AG08395 (cell line): ENCODE measurements around the gene IL1RAPL1.

Experiments used
- DNase-seq: peaks from one replicate; pipeline ENCODE4 v3.0.0; 2012; ENCODE audit warnings: mixed read lengths, low spot score

The IL1RAPL1 gene

DNA sequence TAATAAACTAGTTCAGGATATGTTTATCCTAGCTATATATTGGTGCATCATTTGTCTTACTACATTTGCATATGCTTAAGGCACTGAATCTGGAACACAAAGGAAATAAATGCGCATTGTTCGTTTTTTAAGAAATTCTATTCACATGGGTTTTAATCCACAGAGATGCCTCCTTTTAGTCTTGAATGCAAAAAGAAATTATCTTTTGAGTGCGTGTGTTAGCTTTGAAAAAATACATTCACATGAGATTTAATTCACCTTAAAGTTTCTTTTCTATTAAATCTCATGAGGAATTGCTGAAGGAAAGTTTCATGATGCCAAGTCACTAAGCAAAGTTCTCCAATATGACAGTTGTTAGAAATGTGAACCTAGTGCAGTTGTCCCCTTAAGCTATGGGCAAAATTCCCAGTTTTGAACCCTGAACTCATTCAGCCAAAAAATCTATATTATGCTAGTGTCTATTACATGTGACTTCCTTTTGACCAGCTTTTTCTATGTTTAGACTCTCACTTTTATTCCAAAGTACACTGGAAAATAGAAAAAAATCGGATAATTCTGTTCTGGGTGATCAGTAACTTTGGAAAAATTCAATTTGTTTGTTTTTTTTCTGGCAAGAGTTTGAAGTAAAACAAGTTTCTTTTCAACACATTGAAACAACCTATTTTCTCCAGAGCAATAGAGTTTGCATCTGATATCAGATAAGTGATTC is 1201.9 kb downstream of the IL1RAPL1 start:
- no peak for DNase-seq

GRCh38 chrX:29792335-29792734 is 1205.1 kb downstream of the IL1RAPL1 start:
- no peak for DNase-seq

DNA sequence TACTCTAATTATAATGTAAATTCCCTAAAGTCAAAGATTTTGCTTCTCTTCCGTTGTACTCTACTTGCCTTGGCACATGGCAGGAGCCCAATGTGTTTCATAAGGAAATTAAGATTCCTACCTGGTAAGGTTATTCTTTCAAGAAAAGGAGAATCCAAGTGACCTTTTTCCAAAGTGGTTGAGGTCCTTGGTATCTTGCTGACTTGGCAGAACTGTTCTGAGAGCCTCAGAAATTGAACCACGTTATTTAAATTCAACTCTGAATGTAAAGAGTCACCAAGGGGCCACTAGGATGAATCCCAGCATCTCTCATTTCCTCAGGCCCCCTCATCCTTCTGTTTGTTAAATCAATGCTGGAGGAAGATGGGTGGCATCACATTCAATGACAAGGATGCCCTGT is 1209.9 kb downstream of the IL1RAPL1 start:
- no peak for DNase-seq

GRCh38 chrX:29798469-29798868 is 1211.2 kb downstream of the IL1RAPL1 start:
- DNase-seq = no peak

DNA sequence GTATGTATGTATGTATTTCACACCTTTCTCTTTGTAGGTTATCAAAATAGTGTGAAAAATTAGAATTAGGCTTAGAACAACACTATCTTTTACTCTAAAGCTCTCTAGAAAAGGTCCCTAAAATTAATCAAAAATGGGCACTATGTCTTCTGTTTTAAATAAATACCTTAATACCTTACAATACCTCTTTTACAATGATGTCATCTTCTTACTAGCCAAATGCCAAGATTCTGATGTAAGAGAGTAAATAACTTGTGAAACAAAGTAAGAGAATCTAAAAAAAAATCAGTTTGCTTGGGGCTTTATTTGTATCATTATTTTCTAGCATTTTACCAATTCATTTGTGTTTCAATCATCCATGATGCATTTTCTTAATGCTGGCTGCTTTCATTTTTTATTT is 1225.9 kb downstream of the IL1RAPL1 start:
- no peak for DNase-seq

- DNase-seq = no peak
Measured at GRCh38 chrX:29824176-29824906, 1237.1 kb downstream of the IL1RAPL1 start.

DNA sequence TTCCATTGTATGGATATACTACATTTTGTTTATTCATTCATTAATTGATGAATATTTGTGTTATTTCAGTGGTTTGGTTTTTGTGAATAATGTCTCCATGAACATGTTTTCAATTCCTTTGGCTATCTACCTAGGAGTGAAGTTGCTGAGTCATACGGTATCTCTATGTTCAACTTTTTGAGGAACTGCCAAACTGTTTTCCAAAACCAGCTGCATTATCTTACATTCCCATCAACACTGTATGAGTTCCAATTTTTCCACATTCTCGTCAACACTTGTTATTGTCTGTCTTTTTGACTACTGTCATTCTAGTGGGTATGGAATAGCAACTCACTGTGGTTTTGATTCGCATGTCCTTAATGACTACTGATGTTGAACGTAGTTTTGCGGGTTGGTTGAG is 1239.5 kb downstream of the IL1RAPL1 start:
- DNase-seq = no peak

GRCh38 chrX:29834311-29834710 is 1247.1 kb downstream of the IL1RAPL1 start:
- no peak for DNase-seq

GRCh38 chrX:29834764-29835163 is 1247.5 kb downstream of the IL1RAPL1 start:
- no peak for DNase-seq

DNA sequence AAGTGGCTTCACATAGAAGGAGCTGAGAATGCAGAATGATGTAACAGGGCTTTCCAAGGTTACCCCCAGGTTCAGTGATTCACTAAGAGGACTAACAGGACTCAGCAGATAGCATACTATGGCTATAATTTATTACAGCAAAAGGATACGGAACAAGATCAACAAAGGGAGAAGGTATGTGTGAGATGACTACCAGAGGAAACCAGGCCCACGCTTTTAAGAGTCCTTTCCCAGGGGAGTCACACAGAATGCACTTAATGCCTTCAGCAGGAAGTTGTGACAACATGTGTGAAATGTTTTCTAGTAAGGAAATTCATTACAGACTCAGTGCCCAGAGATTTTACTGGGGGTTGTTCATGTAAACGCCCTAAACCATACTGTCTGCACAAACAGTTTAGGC is 1254.5 kb downstream of the IL1RAPL1 start:
- DNase-seq = no peak

DNA sequence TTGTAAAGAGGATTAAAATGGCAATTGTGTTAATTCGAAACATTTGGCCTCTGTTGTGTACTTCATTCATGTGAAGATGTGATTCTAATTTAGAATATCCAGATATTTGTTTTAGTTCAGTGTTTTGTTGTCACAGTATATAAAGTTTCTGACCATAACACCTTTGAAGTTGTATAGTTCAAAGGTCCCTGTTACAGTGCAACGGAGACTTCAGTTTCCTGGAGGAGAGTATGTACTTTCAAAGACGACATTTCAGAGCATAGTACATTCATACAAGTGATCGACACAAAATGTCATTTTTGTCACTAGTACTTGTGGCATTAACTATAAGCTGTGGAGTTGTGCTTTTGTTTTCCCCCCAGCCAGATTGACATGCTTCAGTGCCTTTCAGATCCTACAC is 1255.3 kb downstream of the IL1RAPL1 start:
- DNase-seq = no peak

DNA sequence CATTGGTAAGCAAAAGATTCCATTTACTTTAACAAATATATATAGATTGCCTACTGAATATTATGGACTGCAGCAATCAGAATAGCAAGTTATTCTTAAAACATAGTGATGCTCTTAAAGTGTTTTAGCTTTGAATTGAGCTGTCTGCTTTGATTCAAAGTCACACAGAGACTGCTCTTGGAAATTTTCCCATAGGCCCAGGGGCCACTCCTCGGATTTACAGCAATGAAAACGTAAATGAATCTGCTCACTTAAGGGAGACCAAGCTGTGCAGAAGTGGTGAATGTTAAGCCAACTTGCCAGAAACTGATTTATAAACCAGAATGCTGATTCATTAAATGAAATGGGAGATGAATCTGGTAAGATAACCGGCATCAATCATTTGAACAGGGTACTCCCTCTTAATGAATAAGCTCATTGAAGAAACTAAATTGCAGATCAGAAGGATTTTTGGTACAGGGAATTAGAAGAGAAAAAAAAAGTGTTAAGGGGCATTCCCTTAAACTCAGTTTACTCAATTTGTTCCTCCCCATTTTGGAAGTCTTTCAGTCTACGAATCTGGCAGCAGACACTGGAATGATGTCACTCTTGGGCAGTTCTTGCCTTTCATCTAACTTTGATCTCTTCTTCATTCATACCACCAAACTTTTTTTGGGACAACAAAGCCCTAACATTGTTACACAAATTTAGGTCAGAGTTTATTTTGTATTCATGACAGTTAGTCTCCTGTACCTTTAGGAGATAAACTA is 1264.8 kb downstream of the IL1RAPL1 start:
- DNase-seq = no peak

- no peak for DNase-seq
Measured at GRCh38 chrX:29852767-29853166, 1265.5 kb downstream of the IL1RAPL1 start.

DNA sequence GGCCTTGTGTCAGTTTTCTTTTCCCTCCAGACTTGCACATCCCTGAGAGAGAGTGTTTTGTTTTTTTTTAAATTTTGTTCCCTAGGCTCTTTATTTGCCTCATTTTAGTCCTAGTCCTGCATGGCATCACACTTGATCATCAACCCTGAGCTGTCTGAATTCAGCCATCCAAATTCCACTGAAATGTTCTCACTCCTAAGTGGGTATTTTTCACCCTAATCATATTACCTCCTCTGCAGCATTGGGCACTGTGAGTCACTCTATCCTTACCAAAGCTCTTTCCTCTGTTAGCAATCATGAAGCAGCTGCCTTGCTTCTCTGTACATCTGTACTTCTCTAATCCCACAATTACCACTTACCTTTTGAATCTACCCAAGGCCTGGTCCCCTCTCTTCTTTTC is 1271.5 kb downstream of the IL1RAPL1 start:
- DNase-seq = peak; percentile 18

DNA sequence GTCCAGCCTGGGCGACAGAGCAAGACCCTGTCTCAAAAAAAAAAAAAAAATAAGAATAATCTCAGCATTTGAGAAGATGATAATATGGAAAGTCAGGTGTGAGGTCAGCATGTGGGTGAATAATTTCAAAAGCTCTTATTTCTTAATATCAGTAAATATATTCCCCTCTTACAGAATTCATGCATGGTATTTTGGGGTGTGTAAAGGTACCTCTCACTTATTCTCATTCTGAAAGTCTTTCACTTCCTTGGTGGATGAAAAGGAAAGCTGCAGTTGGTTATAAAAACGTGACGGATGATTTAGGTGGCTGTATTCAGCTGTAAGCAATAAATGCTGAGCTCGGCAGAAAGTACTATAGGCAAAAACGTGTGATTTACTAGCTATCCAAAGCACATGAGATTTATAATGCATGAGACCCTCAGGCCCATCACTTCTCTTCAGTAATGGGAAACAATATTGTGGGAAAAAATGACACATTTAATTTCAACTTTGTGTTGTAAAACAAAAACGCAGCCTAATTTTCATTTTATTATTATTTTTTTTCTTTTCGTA is 1275.0 kb downstream of the IL1RAPL1 start:
- no peak for DNase-seq

- no peak for DNase-seq
Measured at GRCh38 chrX:29867971-29868370, 1280.7 kb downstream of the IL1RAPL1 start.

DNA sequence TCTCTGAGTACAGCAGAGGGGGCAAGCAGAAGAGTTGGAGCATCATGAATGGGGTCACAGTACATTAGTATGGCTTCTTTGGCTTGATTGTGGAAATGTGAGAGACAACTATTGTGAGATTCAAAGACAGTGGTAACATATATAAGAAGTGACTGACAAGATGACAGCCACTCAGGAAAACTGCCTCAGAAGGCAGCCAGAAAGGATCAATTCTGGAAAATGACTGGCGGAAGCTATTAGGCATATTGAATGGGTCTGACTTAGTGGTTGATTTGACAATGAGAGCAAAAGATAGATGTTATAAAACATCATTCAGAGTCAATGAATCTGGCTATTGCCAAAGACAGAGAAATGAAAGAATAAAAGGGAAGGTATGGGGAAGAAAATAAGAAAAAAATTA is 1282.6 kb downstream of the IL1RAPL1 start:
- DNase-seq = no peak

- DNase-seq = no peak
Measured at GRCh38 chrX:29870608-29871007, 1283.4 kb downstream of the IL1RAPL1 start.

DNA sequence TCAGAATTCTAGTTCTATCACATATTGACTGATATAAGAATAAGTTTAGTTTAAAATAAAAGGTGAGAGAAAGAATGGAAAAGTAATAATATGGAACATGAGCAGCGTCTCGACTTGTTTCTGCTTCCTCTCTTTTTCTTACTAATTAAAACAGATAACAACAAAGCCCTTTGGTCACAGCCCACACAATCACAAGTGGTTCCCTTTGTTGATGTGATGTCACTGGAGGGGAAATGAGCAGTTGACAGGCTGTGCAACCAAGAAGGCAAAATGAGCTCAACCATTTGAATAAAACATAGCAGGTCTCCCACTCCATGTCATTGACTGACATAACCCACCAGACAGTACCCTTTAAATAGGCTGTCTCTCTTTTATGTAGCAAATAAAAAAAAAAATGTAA is 1285.6 kb downstream of the IL1RAPL1 start:
- no peak for DNase-seq

DNA sequence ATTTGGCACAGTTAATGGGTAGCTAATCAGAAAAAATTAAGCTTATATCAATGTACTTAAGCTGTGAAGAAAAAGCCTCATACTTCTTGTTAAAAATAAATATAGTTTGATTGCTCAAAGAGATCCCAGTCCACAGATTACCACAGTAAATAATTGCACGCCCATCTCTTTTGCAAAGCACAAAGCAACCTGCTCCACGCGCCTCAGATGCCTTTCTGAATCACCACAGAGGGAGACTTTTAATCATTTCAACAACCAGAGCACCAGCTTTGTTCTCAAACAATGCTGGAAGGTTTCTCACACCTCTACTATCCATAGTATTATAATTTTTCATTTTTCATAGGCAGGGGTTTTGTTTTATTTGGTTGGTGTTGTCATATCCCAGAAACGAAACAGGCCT is 1289.5 kb downstream of the IL1RAPL1 start:
- DNase-seq = no peak

DNA sequence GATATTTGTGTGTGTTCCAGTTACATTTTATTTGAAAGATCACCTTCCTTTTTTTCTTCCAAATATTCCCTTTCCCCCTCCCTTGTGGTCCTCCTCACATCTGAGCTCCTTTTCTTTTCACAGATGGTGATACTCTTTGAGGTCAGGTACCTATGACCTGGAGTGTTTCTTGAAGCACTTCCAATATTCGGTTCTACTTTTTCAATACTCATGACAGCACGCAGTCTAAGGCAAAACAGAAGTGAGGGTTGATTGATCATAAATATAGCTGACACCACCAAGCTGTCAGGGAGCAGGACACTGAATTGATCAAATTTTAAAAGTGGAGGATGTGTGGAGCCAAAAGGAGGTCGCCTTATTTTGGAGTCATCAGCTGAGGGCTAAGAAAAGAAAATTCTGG is 1293.7 kb downstream of the IL1RAPL1 start:
- DNase-seq = no peak

GRCh38 chrX:29890004-29890403 is 1302.8 kb downstream of the IL1RAPL1 start:
- no peak for DNase-seq
